ENCODE measurements around the gene TMEM117. TPM values are rescaled to one million over a fixed set of nuclear protein-coding genes. Genes with fewer than 3 reads are reported as not detected.

Gene TMEM117
- total RNA-seq, 6 experiments from 2014 or later, result 2.4 to 15.3 (median 3.1) TPM

DNA sequence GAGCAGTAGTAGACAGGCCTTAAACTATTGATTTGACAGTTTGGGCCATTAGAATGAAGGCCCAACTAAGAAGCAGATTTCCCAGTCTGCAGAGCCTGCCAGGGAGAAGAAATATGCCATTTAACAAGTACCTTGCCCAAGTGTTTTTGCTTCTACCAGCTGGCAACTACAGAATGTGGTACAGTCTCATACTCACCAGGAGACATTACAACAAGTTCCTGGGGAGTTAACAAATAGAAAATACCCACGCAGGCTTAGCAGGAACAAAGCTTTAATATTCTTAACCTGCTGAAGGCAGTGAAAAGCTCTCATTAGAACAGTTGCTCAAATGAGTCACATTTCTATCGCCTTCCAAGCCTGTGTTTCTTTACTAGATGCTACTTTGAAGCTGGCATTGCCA, 241.0 kb downstream of the TMEM117 start:
- Histone ChIP-seq H3K36me3 (no peaks in the 10 kb centered on the region), H3K4me1 (no peaks in the 10 kb centered on the region), H3K27me3 (no peaks in the 10 kb centered on the region), H3K27ac (no peak overlapping the region), H3K9me3 (no peaks in the 10 kb centered on the region), H3K4me3 (no peak overlapping the region)
- no peak for ATAC-seq
- TF ChIP-seq, protein P1, sequence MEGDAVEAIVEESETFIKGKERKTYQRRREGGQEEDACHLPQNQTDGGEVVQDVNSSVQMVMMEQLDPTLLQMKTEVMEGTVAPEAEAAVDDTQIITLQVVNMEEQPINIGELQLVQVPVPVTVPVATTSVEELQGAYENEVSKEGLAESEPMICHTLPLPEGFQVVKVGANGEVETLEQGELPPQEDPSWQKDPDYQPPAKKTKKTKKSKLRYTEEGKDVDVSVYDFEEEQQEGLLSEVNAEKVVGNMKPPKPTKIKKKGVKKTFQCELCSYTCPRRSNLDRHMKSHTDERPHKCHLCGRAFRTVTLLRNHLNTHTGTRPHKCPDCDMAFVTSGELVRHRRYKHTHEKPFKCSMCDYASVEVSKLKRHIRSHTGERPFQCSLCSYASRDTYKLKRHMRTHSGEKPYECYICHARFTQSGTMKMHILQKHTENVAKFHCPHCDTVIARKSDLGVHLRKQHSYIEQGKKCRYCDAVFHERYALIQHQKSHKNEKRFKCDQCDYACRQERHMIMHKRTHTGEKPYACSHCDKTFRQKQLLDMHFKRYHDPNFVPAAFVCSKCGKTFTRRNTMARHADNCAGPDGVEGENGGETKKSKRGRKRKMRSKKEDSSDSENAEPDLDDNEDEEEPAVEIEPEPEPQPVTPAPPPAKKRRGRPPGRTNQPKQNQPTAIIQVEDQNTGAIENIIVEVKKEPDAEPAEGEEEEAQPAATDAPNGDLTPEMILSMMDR (IDR thresholded peaks at IDR 0.05), result no peak
- TF ChIP-seq POLR2A (IDR thresholded peaks at IDR 0.05), result no peak
- intact Hi-C loops (cut with DNase I), result no loop called here
- WGBS (ENCODE audit: insufficient coverage, low coverage, low lambda C conversion rate, missing lambda C conversion rate), result 80% methylated on average over 2 of the region's 2 CpGs
- no peak for DNase-seq

DNA sequence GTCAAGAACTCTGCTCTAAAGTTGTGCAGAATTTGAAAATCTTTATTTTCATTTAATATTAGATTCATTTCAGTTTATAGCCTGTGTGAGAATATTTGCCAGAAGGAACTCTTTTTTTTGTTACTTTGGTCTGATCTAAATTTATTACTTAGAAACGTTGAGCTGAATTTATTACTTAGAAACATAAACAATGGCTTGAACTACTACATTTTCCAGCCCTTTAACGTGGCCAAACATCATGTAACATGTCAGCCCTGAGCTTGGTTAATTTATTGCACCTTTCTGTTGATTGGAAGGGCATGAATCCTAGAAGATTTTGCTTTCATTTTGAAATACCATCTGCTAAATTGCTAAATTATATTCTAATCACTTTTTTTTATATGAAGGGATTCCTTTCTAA, 241.4 kb downstream of the TMEM117 start:
- DNase-seq (no peak), ATAC-seq (no peak)
- H3K27me3 ChIP-seq, result no peaks in the 10 kb centered on the region
- WGBS (ENCODE audit: insufficient coverage, low coverage, low lambda C conversion rate, missing lambda C conversion rate), result 33% methylated on average over 2 of the region's 2 CpGs
- no peak overlapping the region for H3K27ac ChIP-seq
- no peaks in the 10 kb centered on the region for H3K36me3 ChIP-seq
- H3K4me3 ChIP-seq, result no peak overlapping the region
- no peaks in the 10 kb centered on the region for H3K9me3 ChIP-seq
- intact Hi-C loops (cut with DNase I), result no loop called here
- H3K4me1 ChIP-seq, result no peaks in the 10 kb centered on the region
- TF ChIP-seq, protein P1 (IDR thresholded peaks at IDR 0.05), result no peak
- no peak for TF ChIP-seq POLR2A (IDR thresholded peaks at IDR 0.05)

DNA sequence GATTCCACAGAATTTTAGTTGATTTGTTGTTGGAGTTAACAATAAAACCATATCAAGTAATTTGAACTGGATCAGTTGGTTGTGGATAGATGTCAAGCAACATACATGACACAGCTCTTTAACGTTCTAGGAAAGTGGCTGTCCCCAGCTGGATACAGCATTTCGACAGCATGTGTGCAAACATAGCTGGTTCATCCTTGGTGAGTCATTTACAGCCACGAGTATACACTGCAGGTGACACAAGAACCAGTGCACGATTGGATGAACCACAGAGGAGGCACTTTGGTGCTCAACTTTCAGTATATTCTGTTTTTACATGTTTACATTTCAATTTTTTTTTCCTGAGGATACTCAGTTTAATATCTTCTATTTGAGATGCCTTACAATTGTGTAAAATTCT, 242.4 kb downstream of the TMEM117 start:
- Histone ChIP-seq H3K9me3 (no peaks in the 10 kb centered on the region), H3K27me3 (no peaks in the 10 kb centered on the region), H3K27ac (no peak overlapping the region), H3K36me3 (no peaks in the 10 kb centered on the region), H3K4me3 (no peak overlapping the region), H3K4me1 (no peaks in the 10 kb centered on the region)
- no peak for TF ChIP-seq POLR2A (IDR thresholded peaks at IDR 0.05)
- TF ChIP-seq, protein P1 (IDR thresholded peaks at IDR 0.05), result no peak
- intact Hi-C loops (cut with DNase I), result no loop called here
- ATAC-seq, result no peak
- no peak for DNase-seq
- WGBS (ENCODE audit: insufficient coverage, low coverage, low lambda C conversion rate, missing lambda C conversion rate), result 74% methylated on average over 4 of the region's 4 CpGs

DNA sequence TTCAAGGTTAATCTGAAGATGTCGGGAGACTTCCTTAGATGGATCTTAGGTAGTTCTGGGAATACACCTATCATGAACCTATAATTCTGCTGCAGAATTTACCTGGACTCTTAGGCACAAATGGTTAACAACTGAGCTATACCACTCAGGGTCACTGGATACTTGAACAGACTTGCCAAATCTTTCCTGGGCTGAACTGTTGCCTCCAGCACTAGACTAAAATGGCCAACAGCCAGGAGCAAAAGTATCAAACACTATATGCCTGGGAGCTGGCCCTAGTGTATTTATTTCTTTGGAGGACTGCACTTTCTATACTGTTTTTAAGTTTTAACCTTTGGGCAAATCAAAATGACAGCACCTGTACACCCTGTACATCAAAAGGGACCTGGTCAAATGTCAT, 252.8 kb downstream of the TMEM117 start:
- H3K4me1 ChIP-seq, result peaks cover 0 to 5% (median 0%) of the 10 kb centered on the region in 4 donors
- WGBS (ENCODE audit: insufficient coverage, low coverage, low lambda C conversion rate, missing lambda C conversion rate), result 92% methylated on average over 1 of the region's 1 CpG
- H3K9me3 ChIP-seq, result no peaks in the 10 kb centered on the region
- DNase-seq (no peak), ATAC-seq (peak in 1 of 4 donors; percentile 32)
- H3K36me3 ChIP-seq, result no peaks in the 10 kb centered on the region
- no peak overlapping the region for H3K4me3 ChIP-seq
- no peaks in the 10 kb centered on the region for H3K27me3 ChIP-seq
- no peak overlapping the region for H3K27ac ChIP-seq
- intact Hi-C loops (cut with DNase I), result no loop called here
- TF ChIP-seq, protein P1 (IDR thresholded peaks at IDR 0.05), result no peak
- TF ChIP-seq POLR2A (IDR thresholded peaks at IDR 0.05), result no peak
